ENCODE measurements around the gene BHLHE40.
"Not testable (repeated sequence)": the region's sequence is repeated elsewhere in the genome, so short reads cannot be mapped to it uniquely, and the experiment has no call there.

Gene BHLHE40

GRCh38 chr3:4979428-4980228 is at the start of gene BHLHE40:
TSS of gene BHLHE40 (plus strand) at chr3:4979437. CDS start at chr3:4979719, 282 bp downstream.
- no peak for DNase-seq

GRCh38 chr3:4930501-4930900 is 48.7 kb upstream of the BHLHE40 start:
- DNase-seq = no peak

- no peak for DNase-seq
These were observed 45.2 kb upstream of the BHLHE40 start for GRCh38 chr3:4934050-4934449.

- DNase-seq = no peak
These were observed 43.9 kb upstream of the BHLHE40 start for GRCh38 chr3:4935347-4935746.

GRCh38 chr3:4936982-4937614 is 42.1 kb upstream of the BHLHE40 start:
- DNase-seq = no peak

GRCh38 chr3:4938281-4938982 is 40.8 kb upstream of the BHLHE40 start:
- DNase-seq = no peak

- peak in 1 of 3 donors; percentile 15 for DNase-seq
These were observed 40.0 kb upstream of the BHLHE40 start for GRCh38 chr3:4939276-4939675.

- DNase-seq = no peak
These were observed 38.3 kb upstream of the BHLHE40 start for GRCh38 chr3:4940985-4941384.

GRCh38 chr3:4943549-4943948 is 35.7 kb upstream of the BHLHE40 start:
- DNase-seq = no peak

GRCh38 chr3:4945324-4945723 is 33.9 kb upstream of the BHLHE40 start:
- no peak for DNase-seq

GRCh38 chr3:4947028-4947427 is 32.2 kb upstream of the BHLHE40 start:
- no peak for DNase-seq

- no peak for DNase-seq
These were observed 30.8 kb upstream of the BHLHE40 start for GRCh38 chr3:4948395-4948794.

- DNase-seq = no peak
These were observed 30.2 kb upstream of the BHLHE40 start for GRCh38 chr3:4949004-4949403.

- DNase-seq = no peak
These were observed 29.6 kb upstream of the BHLHE40 start for GRCh38 chr3:4949659-4950058.

- DNase-seq = peak; percentile 43 to 56 (median 55)
These were observed 28.9 kb upstream of the BHLHE40 start for GRCh38 chr3:4950351-4950784.

- no peak for DNase-seq
These were observed 28.3 kb upstream of the BHLHE40 start for GRCh38 chr3:4950948-4951347.

- DNase-seq = no peak
These were observed 26.1 kb upstream of the BHLHE40 start for GRCh38 chr3:4953119-4953518.

GRCh38 chr3:4954256-4955000 is 24.8 kb upstream of the BHLHE40 start:
- DNase-seq = no peak

GRCh38 chr3:4956099-4956498 is 23.1 kb upstream of the BHLHE40 start:
- DNase-seq = no peak

- DNase-seq = no peak
These were observed 22.5 kb upstream of the BHLHE40 start for GRCh38 chr3:4956738-4957137.

- no peak for DNase-seq
These were observed 21.3 kb upstream of the BHLHE40 start for GRCh38 chr3:4957978-4958377.

GRCh38 chr3:4959180-4959579 is 20.1 kb upstream of the BHLHE40 start:
- DNase-seq = no peak

GRCh38 chr3:4961865-4962264 is 17.4 kb upstream of the BHLHE40 start:
- not testable (repeated sequence) for DNase-seq

Data from suppressor macrophage treated with lipopolysaccharide for 1 hour (primary cell).